ENCODE data around the gene MVK. TPM values are rescaled to one million over a fixed set of nuclear protein-coding genes. Genes with fewer than 3 reads are reported as not detected.

The MVK gene
- total RNA-seq, 2 donors from 2014 or later = 13.4 to 54.1 TPM

DNA sequence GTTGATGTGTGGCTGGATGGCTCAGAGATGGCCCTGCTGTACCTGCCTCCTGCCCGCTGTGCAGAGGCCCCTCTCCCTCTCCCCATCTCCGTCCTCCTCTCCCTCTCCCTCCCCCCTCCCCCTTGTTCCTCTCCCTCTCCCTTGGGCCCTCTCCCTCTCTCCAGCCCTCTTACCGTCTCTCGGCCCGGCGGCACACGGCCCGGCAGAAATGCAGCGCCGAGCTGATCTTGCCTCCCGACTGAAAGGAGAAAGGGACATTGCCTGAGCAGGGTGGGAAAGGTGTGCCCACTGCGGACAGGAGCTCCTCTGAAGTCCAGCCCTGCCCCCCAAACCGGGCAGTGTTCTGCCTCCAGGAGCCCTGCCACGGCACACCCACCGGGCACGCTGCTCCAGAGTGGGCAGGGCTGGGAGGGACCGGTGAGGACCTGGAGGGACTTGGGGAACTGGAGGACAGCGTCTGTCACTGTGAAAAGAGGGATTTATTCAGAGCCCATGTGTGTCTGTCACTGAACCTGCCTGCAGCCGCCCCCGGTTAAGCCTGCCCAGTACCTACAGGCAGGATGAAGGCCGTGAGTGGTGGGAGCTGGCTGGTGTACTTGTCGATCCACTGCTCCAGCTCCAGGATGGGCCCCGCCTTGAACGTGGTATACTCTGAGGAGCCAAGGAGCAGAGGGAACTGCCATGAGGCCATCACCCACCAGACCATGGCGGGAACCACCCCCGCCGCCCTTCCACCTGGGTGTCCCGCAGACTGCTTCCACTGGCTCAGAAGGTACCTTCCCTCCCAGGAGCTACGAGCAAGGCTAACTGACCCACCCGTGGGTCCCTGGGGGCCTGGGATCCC lies 12.5 kb upstream of the MVK start:
- DNase-seq (ENCODE audit: low spot score) = no peak
- TF ChIP-seq, protein P1, sequence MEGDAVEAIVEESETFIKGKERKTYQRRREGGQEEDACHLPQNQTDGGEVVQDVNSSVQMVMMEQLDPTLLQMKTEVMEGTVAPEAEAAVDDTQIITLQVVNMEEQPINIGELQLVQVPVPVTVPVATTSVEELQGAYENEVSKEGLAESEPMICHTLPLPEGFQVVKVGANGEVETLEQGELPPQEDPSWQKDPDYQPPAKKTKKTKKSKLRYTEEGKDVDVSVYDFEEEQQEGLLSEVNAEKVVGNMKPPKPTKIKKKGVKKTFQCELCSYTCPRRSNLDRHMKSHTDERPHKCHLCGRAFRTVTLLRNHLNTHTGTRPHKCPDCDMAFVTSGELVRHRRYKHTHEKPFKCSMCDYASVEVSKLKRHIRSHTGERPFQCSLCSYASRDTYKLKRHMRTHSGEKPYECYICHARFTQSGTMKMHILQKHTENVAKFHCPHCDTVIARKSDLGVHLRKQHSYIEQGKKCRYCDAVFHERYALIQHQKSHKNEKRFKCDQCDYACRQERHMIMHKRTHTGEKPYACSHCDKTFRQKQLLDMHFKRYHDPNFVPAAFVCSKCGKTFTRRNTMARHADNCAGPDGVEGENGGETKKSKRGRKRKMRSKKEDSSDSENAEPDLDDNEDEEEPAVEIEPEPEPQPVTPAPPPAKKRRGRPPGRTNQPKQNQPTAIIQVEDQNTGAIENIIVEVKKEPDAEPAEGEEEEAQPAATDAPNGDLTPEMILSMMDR (IDR thresholded peaks at IDR 0.05) = no peak
- TF ChIP-seq POLR2A (IDR thresholded peaks at IDR 0.05) (no peak), POLR2AphosphoS5 (IDR thresholded peaks at IDR 0.05) (no peak)
- H3K36me3 ChIP-seq = peaks cover 0 to 12% of the 10 kb centered on the region in 2 donors
- H3K4me1 ChIP-seq (replicated peaks) = no peaks in the 10 kb centered on the region
- H3K9me3 ChIP-seq = no peaks in the 10 kb centered on the region
- H3K4me3 ChIP-seq = no peak overlapping the region
- no peaks in the 10 kb centered on the region for H3K27me3 ChIP-seq (replicated peaks; ENCODE audit: insufficient read depth)
- WGBS = 80% methylated on average over 30 of the region's 30 CpGs
- intact Hi-C loops (cut with DNase I) = no loop called here
- no peak overlapping the region for H3K27ac ChIP-seq

DNA sequence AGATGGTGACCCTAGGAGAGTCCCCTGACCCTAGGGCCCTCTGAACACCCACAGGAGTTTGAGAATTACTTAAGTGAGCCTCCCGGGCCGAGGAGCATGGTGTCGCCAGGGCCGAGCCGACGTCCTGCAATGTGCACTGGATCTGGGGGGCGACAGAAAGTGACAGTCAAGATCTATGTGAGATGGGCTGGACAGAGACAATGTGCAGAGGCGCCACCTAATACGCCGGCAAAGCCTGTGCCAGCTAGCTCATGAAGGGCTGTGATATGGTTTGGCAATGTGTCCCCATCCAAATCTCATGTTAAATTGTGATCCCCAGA lies 11.9 kb upstream of the MVK start:
- DNase-seq (ENCODE audit: low spot score) = no peak
- Histone ChIP-seq H3K27me3 (replicated peaks; ENCODE audit: insufficient read depth) (no peaks in the 10 kb centered on the region), H3K4me3 (no peak overlapping the region), H3K4me1 (replicated peaks) (no peaks in the 10 kb centered on the region), H3K9me3 (no peaks in the 10 kb centered on the region), H3K27ac (no peak overlapping the region), H3K36me3 (peaks cover 0 to 12% of the 10 kb centered on the region in 2 donors)
- intact Hi-C loops (cut with DNase I) = no loop called here
- TF ChIP-seq POLR2AphosphoS5 (IDR thresholded peaks at IDR 0.05) = no peak
- 98% methylated on average over 10 of the region's 10 CpGs for WGBS

DNA sequence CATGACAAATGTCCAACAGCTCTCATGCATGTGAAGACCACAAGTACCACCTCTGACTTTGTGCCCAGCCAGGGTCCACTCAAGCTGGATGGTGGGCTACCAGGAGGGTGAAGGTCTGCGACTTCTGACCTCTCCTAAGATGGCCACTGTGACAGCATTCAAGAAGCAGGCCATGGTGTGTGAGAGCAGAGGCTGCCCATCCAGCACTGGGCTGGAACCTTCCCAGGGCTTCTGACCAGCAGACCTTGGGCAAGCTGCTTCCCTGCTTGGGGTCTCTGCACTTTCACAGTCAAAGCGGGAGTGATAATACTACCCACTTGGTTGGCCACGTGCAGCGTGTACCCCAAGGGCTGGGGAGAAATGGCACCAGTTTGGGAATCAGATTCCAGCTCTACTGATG lies 10.7 kb upstream of the MVK start:
- no peaks in the 10 kb centered on the region for H3K27me3 ChIP-seq (replicated peaks; ENCODE audit: insufficient read depth)
- WGBS = 94% methylated on average over 4 of the region's 4 CpGs
- H3K36me3 ChIP-seq = peaks cover 0 to 12% of the 10 kb centered on the region in 2 donors
- no peaks in the 10 kb centered on the region for H3K9me3 ChIP-seq
- intact Hi-C loops (cut with DNase I) = no loop called here
- H3K27ac ChIP-seq = no peak overlapping the region
- DNase-seq (ENCODE audit: low spot score) = no peak
- no peaks in the 10 kb centered on the region for H3K4me1 ChIP-seq (replicated peaks)
- TF ChIP-seq POLR2A (IDR thresholded peaks at IDR 0.05) (no peak), POLR2AphosphoS5 (IDR thresholded peaks at IDR 0.05) (no peak)
- TF ChIP-seq, protein P1 (IDR thresholded peaks at IDR 0.05) = no peak
- no peak overlapping the region for H3K4me3 ChIP-seq

DNA sequence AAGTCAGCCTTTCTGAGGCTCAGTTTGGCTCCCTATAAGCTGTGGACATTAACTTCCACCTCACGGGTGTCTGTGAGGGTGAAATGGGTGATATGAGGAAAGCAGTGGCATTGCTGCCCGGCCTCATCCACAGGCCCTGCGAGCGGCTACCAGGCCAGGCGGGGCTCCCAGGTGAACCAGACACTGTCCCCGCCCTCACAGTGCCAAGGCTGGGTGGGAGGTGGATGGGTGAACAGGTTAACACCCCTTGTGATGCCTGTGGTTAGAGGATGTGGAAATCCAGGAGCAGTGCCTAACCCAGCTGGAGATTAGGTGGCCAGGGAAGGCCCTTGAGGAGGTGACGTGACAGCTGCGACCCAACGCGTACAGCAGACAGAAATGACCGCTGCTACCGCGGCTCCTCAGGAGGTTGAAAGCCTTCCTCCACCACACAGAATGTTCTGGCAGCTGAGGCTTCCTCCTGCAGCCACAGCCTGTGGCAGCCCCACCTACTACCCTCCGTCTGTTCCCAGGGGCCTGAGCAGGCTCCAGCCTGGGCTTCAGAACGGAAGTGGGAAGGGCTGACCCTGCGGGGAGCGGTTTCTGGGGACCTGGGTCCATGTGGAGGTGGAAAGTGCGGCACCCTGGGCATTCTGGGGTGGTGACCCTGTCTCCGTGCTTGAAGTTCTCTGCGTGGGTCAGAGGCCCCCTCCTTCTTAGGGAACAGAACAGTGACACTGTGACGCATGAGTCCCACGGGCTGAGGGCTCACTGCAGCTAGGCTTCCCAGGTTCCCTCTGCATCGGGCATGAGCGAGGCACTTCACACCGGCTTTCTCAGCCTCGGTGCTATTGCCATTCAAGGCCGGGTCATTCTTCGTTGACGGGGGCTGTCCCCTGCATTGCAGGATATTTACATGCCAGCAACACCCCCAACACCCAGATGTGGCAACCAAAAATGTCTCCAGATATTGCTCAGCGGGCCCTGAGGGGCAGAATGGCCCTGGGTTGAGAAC lies 10.0 kb upstream of the MVK start:
- WGBS = 90% methylated on average over 30 of the region's 30 CpGs
- Histone ChIP-seq H3K27me3 (replicated peaks; ENCODE audit: insufficient read depth) (no peaks in the 10 kb centered on the region), H3K4me1 (replicated peaks) (no peaks in the 10 kb centered on the region), H3K9me3 (no peaks in the 10 kb centered on the region), H3K4me3 (no peak overlapping the region), H3K27ac (no peak overlapping the region), H3K36me3 (peaks cover 0 to 12% of the 10 kb centered on the region in 2 donors)
- DNase-seq (ENCODE audit: low spot score) = no peak
- intact Hi-C loops (cut with DNase I) = no loop called here
- no peak for TF ChIP-seq POLR2AphosphoS5 (IDR thresholded peaks at IDR 0.05)
- TF ChIP-seq POLR2A (IDR thresholded peaks at IDR 0.05) = no peak
- TF ChIP-seq, protein P1 (IDR thresholded peaks at IDR 0.05) = no peak

DNA sequence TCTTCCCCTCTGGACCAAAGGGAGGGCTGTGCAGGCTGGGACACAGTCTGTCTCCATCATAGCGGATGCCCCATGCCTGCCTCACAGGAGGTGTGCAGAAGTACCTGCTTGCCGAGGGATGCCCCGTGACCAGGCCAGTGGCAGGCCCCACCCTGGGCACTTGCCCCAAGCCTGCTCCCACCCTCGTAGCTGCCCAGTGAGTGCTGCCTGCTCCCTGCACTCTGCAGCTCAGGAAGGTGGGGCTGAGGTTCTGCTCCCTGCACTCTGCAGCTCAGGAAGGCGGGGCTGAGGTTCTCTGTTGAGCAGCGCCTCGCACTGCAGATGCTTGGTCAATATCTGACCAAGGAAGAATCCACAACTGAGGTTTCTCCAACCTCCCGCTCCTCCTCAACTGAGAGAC lies 7.2 kb upstream of the MVK start:
- no peak for TF ChIP-seq POLR2AphosphoS5 (IDR thresholded peaks at IDR 0.05)
- TF ChIP-seq, protein P1 (IDR thresholded peaks at IDR 0.05) = no peak
- TF ChIP-seq POLR2A (IDR thresholded peaks at IDR 0.05) = no peak
- H3K4me1 ChIP-seq (replicated peaks) = peaks cover 2% of the 10 kb centered on the region
- intact Hi-C loops (cut with DNase I) = no loop called here
- no peaks in the 10 kb centered on the region for H3K27me3 ChIP-seq (replicated peaks; ENCODE audit: insufficient read depth)
- H3K4me3 ChIP-seq = no peak overlapping the region
- DNase-seq (ENCODE audit: low spot score) = no peak
- WGBS = 87% methylated on average over 6 of the region's 8 CpGs
- peaks cover 0 to 12% of the 10 kb centered on the region in 2 donors for H3K36me3 ChIP-seq
- no peaks in the 10 kb centered on the region for H3K9me3 ChIP-seq
- H3K27ac ChIP-seq = no peak overlapping the region
